GM12878 (cell line): ENCODE measurements around the gene RPS6KC1. TPM values are rescaled to one million over a fixed set of nuclear protein-coding genes. Genes with fewer than 3 reads are reported as not detected.

Experiments used
- ATAC-seq: fragments of 200-7000 bp; cut with Tn5 transposase; 3 replicates; pipeline ENCODE4 v1.9.1; 2020; ENCODE audit warnings: mild to moderate bottlenecking, moderate library complexity
- BruUV-seq: library from RNA; stranded (reverse); fragments of 400-500 nt; replicated peaks from 2 replicates; lab custom pipeline; 2021; lab: Mats Ljungman, UMichigan
- CTCF ChIA-PET: fragments of 300-600 bp; sonication (Branson Sonifier 250); formaldehyde crosslinking; extraction: SDS; loops from one replicate; lab custom pipeline; 2021; ENCODE audit warnings: inconsistent platforms; lab: Yijun Ruan, JAX
- POLR2A ChIA-PET: fragments of 350-600 bp; formaldehyde crosslinking; extraction: SDS; loops from one replicate; lab custom pipeline; 2021; ENCODE audit warnings: inconsistent platforms; lab: Charles Lee
- RAD21 ChIA-PET: fragments of 300-600 bp; sonication (Branson Sonifier 250); formaldehyde crosslinking; loops from one replicate; lab custom pipeline; 2023; ENCODE audit warnings: antibody characterized with exemption; ENCODE audit not compliant: unreplicated experiment; lab: Charles Lee
- SMC1A ChIA-PET: fragments of 300-600 bp; sonication (Branson Sonifier 250); formaldehyde crosslinking; loops from one replicate; lab custom pipeline; 2023; ENCODE audit not compliant: unreplicated experiment, uncharacterized antibody; lab: Charles Lee
- DNase-seq: peaks from one replicate; pipeline ENCODE4 v3.0.0-alpha.2; 2011; ENCODE audit warnings: low read depth, low spot score
- FAIRE-seq: peaks from 3 replicates; lab custom pipeline; 2011; peaks lifted over from hg19 to GRCh38; lab: Jason Lieb, UNC
- H2AFZ ChIP-seq: 2 replicates; pipeline ENCODE4 v1.6.0; 2011; ENCODE audit warnings: low read depth, low read length, control low read depth; ENCODE audit not compliant: control insufficient read depth
- H3K27ac ChIP-seq: 2 replicates; pipeline ENCODE4 v1.5.1; 2011; ENCODE audit warnings: control low read depth; ENCODE audit not compliant: control insufficient read depth, insufficient read depth
- H3K27me3 ChIP-seq, 2 experiments: replicated peaks in 1 of 2; 2 replicates each; pipeline versions ENCODE4 v1.6.0 to v1.6.1; 2011; ENCODE audit warnings: low read length in 1 of 2; ENCODE audit not compliant: control insufficient read depth in 2 of 2, insufficient read depth in 2 of 2
- H3K36me3 ChIP-seq, 2 experiments: 2 replicates each; pipeline ENCODE4 v1.5.1; 2011; ENCODE audit warnings: low read length in 1 of 2; ENCODE audit not compliant: control insufficient read depth in 2 of 2, insufficient read depth in 2 of 2
- H3K4me1 ChIP-seq: 2 replicates; pipeline ENCODE4 v1.6.1; 2011; ENCODE audit warnings: mild to moderate bottlenecking, low read length, moderate library complexity, mixed read lengths; ENCODE audit not compliant: control insufficient read depth, insufficient read depth
- H3K4me2 ChIP-seq: 2 replicates; pipeline ENCODE4 v1.6.0; 2011; ENCODE audit warnings: control low read depth; ENCODE audit not compliant: control insufficient read depth, insufficient read depth
- H3K4me3 ChIP-seq: fragments of 200-600 bp; sonication (generic); 2 replicates; pipeline ENCODE4 v1.5.1; 2016
- H3K79me2 ChIP-seq: 2 replicates; pipeline ENCODE4 v1.6.0; 2011; ENCODE audit warnings: low read length; ENCODE audit not compliant: control insufficient read depth, insufficient read depth
- H3K9ac ChIP-seq: 2 replicates; pipeline ENCODE4 v1.8.0; 2011; ENCODE audit warnings: low read length, control low read depth, mixed read lengths; ENCODE audit not compliant: control insufficient read depth, insufficient read depth
- H3K9me3 ChIP-seq: replicated peaks from 3 replicates; pipeline ENCODE4 v1.5.1; 2011; ENCODE audit warnings: mild to moderate bottlenecking, low read length; ENCODE audit not compliant: control insufficient read depth, insufficient read depth
- H4K20me1 ChIP-seq: 2 replicates; pipeline ENCODE4 v1.6.0; 2011; ENCODE audit not compliant: control insufficient read depth, insufficient read depth
- ASH2L ChIP-seq: fragments of 300-600, 200-600 bp; sonication (generic); IDR thresholded peaks from 2 replicates; pipeline ENCODE4 v1.6.1; 2017; ENCODE audit warnings: low read depth, mild to moderate bottlenecking, borderline replicate concordance
- BCL3 ChIP-seq: IDR thresholded peaks from 2 replicates; pipeline ENCODE4 v1.6.1; 2011; ENCODE audit warnings: borderline replicate concordance, low read depth, mild to moderate bottlenecking, moderate library complexity, low read length; ENCODE audit not compliant: insufficient read depth, poor library complexity, severe bottlenecking
- CBX5 ChIP-seq: sonication (generic); IDR thresholded peaks from 2 replicates; pipeline ENCODE4 v1.6.1; 2016; ENCODE audit warnings: low read depth, moderate library complexity, mild to moderate bottlenecking, inconsistent platforms
- EZH2 ChIP-seq: IDR thresholded peaks from 2 replicates; pipeline ENCODE4 v1.6.1; 2012; ENCODE audit warnings: low read depth, mild to moderate bottlenecking, control low read depth, inconsistent platforms, low read length, borderline replicate concordance; ENCODE audit not compliant: control insufficient read depth
- GATAD2B ChIP-seq: fragments of 450-650 bp; conservative IDR thresholded peaks from 2 replicates; pipeline ENCODE4 v1.6.1; 2017; ENCODE audit warnings: low read depth, mild to moderate bottlenecking, moderate library complexity
- HDAC2 ChIP-seq: fragments of 200-600 bp; sonication (generic); IDR thresholded peaks from 2 replicates; pipeline ENCODE4 v1.6.1; 2017
- KLF5 ChIP-seq: fragments of 450-650 bp; IDR thresholded peaks from 2 replicates; pipeline ENCODE4 v1.6.1; 2014; ENCODE audit warnings: mild to moderate bottlenecking; ENCODE audit not compliant: partially characterized antibody
- MYC ChIP-seq: IDR thresholded peaks from 2 replicates; pipeline ENCODE4 v1.6.1; 2011; ENCODE audit warnings: mild to moderate bottlenecking, low read length, moderate library complexity, inconsistent platforms; ENCODE audit not compliant: insufficient read depth, insufficient replicate concordance, insufficient read length, severe bottlenecking
- NFYB ChIP-seq: IDR thresholded peaks from 2 replicates; pipeline ENCODE4 v1.6.1; 2011; ENCODE audit warnings: low read depth, mild to moderate bottlenecking, low read length, improper control_type of control experiment, moderate library complexity; ENCODE audit not compliant: insufficient read depth
- RUNX3 ChIP-seq: IDR thresholded peaks from 2 replicates; pipeline ENCODE4 v1.6.1; 2012; ENCODE audit warnings: low read length, inconsistent platforms
- ZBTB40 ChIP-seq: fragments of 450-650 bp; IDR thresholded peaks from 2 replicates; pipeline ENCODE4 v1.6.1; 2016; ENCODE audit warnings: mild to moderate bottlenecking, moderate library complexity, borderline replicate concordance
- ZNF207 ChIP-seq: fragments of 450-650 bp; IDR thresholded peaks from 2 replicates; pipeline ENCODE4 v1.6.1; 2014; ENCODE audit warnings: antibody characterized with exemption, mild to moderate bottlenecking, borderline replicate concordance
- ZNF592 ChIP-seq: fragments of 450-650 bp; IDR thresholded peaks from 2 replicates; pipeline ENCODE4 v1.6.1; 2017; ENCODE audit warnings: mild to moderate bottlenecking, moderate library complexity
- WGBS: methylation state at CpG from one replicate; pipeline ENCODE4 v1.1.6; 2016; ENCODE audit warnings: low lambda C conversion rate; ENCODE audit not compliant: insufficient replicate concordance, insufficient coverage; ENCODE audit errors: missing lambda C conversion rate; 5-methylcytosine and 5-hydroxymethylcytosine counted together
- in situ Hi-C: fragments of 300-500 bp; cut with MboI; formaldehyde crosslinking; loops from 9 replicates; pipeline ENCODE4 v1.14.3; 2018; ENCODE audit warnings: mixed read lengths
- intact Hi-C: fragments of 100-400 bp; cut with micrococcal nuclease; formaldehyde crosslinking; loops from one replicate; pipeline ENCODE4 v1.14.2; 2022; ENCODE audit not compliant: unreplicated experiment
- polyA plus RNA-seq, 11 experiments: library from polyadenylated mRNA; depleted of rRNA in 4 of 11; unstranded in 6 of 11; stranded (reverse) in 5 of 11; fragments of >200 nt; fragmentation: Nextera tagmentation in 4 of 11; fragmentation: Illumina TruSeq in 1 of 11; extraction: Ambion mirVana in 4 of 11; extraction: Trizol in 1 of 11; gene quantifications; 1 replicate in 1 of 11; 2 replicates in 10 of 11; pipeline versions ENCODE4 v1.2.1 to v1.2.3, GENCODE V29; 2011 to 2016; ENCODE audit warnings: inconsistent platforms in 2 of 11, missing spikeins in 2 of 11, low read depth in 1 of 11
- total RNA-seq, 4 experiments: library from RNA; depleted of rRNA in 3 of 4; stranded (reverse); fragments of >200 nt in 3 of 4; fragmentation: Illumina TruSeq in 1 of 4; extraction: Trizol in 1 of 4; gene quantifications; 2 replicates each; pipeline versions ENCODE4 v1.2.1 to v1.2.3, GENCODE V29; 2013 to 2021

The RPS6KC1 gene
- total and polyA plus RNA-seq, 10 of the 15 experiments (the other 5 are each of a cell fraction or from before 2014, with no cell fraction given) = 2.9 to 17.3 (median 12.2) TPM

GRCh38 chr1:213192026-213192425, 141.0 kb downstream of the RPS6KC1 start:
- in situ Hi-C loops (no loop called here), intact Hi-C loops (no loop called here)
- TF ChIP-seq ZNF592 (no peak), EZH2 (no peak), HDAC2 (no peak), BCL3 (no peak), RUNX3 (no peak), MYC (no peak), NFYB (no peak), ZNF207 (no peak), GATAD2B (no peak), KLF5 (no peak), CBX5 (no peak), ASH2L (no peak), ZBTB40 (no peak)
- H3K4me3 ChIP-seq = no peak overlapping the region
- no peaks in the 10 kb centered on the region for H3K4me1 ChIP-seq
- no peaks in the 10 kb centered on the region for H3K79me2 ChIP-seq
- RAD21 ChIA-PET = no interaction called here
- ATAC-seq (no peak), DNase-seq (no peak), FAIRE-seq (no peak)
- H2AFZ ChIP-seq = no peak overlapping the region
- SMC1A ChIA-PET = no interaction called here
- no TSS peak for BruUV-seq
- POLR2A ChIA-PET = no interaction called here
- no peak overlapping the region for H3K9ac ChIP-seq
- CTCF ChIA-PET = no interaction called here
- no peaks in the 10 kb centered on the region for H3K27me3 ChIP-seq
- no peaks in the 10 kb centered on the region; a peak in 2 of 4 replicates for H3K36me3 ChIP-seq
- 100% methylated on average over 1 of the region's 1 CpG for WGBS
- no peaks in the 10 kb centered on the region for H4K20me1 ChIP-seq
- H3K4me2 ChIP-seq = no peak overlapping the region
- H3K9me3 ChIP-seq = no peaks in the 10 kb centered on the region; the same call in none of the 3 replicates
- no peak overlapping the region for H3K27ac ChIP-seq
